Fibroblast of pulmonary artery (primary cell): ENCODE results near the gene NCR3LG1.

ENCODE experiments used
- DNase-seq: peaks from one replicate; pipeline ENCODE4 v3.0.0-alpha.2; 2010; ENCODE audit warnings: low read depth
- H3K4me3 ChIP-seq: replicated peaks from 2 replicates; pipeline ENCODE4 v1.5.1; 2011; ENCODE audit warnings: low read depth, mild to moderate bottlenecking, control low read depth, low read length, moderate library complexity
- TF ChIP-seq, protein P1 (sequence below): IDR thresholded peaks from 2 replicates; pipeline ENCODE4 v1.5.1; 2011; ENCODE audit warnings: mild to moderate bottlenecking, control low read depth, low read length, inconsistent platforms; ENCODE audit errors: missing control alignments

Gene NCR3LG1

DNA sequence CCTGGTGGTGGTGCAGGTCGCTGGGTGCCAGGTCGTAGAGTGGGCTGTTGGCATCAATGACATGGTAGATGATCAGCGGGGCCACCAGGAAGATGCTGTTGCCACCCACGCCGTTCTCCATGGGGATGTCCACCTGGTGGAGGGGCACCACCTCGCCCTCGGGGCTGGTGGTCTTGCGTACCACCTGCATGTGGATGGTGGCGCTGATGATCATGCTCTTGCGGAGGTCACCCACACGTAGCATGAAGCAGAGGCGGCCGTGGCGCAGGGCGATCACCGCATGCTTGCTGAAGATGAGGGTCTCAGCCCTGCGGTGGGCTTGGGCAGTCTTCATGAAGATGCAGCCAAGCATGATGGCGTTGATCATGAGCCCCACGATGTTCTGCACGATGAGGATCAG lies 35.7 kb downstream of the NCR3LG1 start:
- DNase-seq: no peak
- TF ChIP-seq, protein P1, sequence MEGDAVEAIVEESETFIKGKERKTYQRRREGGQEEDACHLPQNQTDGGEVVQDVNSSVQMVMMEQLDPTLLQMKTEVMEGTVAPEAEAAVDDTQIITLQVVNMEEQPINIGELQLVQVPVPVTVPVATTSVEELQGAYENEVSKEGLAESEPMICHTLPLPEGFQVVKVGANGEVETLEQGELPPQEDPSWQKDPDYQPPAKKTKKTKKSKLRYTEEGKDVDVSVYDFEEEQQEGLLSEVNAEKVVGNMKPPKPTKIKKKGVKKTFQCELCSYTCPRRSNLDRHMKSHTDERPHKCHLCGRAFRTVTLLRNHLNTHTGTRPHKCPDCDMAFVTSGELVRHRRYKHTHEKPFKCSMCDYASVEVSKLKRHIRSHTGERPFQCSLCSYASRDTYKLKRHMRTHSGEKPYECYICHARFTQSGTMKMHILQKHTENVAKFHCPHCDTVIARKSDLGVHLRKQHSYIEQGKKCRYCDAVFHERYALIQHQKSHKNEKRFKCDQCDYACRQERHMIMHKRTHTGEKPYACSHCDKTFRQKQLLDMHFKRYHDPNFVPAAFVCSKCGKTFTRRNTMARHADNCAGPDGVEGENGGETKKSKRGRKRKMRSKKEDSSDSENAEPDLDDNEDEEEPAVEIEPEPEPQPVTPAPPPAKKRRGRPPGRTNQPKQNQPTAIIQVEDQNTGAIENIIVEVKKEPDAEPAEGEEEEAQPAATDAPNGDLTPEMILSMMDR: no peak
- no peak overlapping the region for H3K4me3 ChIP-seq

DNA sequence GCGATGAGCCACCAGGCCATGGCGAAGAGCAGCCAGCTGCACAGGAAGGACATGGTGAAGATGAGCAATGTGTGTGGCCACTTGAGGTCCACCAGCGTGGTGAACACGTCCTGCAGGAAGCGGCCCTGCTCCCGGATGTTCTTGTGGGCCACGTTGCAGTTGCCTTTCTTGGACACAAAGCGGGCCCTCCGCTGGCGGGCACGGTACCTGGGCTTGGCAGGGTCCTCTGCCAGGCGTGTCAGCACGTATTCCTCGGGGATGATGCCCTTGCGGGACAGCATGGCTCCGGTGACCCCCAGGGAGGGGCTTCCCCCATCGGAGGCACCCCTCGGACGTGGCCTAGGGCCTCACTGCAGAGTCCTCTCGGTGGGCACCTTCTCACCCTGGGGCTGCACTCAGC lies 36.2 kb downstream of the NCR3LG1 start:
- no peak for DNase-seq
- no peak overlapping the region for H3K4me3 ChIP-seq
- TF ChIP-seq, protein P1: no peak

DNA sequence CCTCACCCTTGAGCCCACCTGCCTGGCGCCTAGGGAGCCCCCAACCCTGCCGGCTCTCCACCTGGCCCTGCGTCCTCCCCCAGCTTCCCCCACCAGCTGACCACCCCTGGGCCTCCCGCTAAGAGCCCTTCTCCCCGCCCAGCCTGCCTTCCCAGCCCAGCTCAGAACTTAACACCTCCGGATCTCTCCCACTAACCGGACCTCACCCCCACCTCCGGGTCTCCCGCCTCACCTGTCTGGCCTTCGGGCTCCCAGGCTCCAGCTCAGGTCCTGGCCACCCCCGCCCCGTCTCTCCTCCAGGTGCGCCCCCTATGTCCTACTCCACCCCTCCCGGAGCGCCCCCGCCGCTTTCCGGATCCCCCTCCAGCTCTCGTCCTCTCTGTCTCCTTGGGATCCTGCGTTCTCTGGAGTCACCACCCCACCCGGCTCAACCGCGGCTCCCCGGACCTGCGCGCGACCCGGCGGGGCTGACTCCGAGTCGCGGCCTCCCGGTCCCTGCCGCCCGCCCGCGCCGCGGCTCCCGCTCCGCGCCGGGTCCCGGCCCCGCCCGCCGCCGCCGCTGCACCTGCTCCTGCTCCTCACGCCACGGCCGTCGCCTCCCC lies 37.1 kb downstream of the NCR3LG1 start, which contains the start of gene KCNJ11:
KCNJ11 (minus strand) TSS at position 51 of the 602 bp plus-strand sequence. CDS start 568 bp downstream, outside the sequence.
- peak within 1 kb of the TSS; percentile 32 for H3K4me3 ChIP-seq
- no peak for DNase-seq
- TF ChIP-seq, protein P1: no peak

DNA sequence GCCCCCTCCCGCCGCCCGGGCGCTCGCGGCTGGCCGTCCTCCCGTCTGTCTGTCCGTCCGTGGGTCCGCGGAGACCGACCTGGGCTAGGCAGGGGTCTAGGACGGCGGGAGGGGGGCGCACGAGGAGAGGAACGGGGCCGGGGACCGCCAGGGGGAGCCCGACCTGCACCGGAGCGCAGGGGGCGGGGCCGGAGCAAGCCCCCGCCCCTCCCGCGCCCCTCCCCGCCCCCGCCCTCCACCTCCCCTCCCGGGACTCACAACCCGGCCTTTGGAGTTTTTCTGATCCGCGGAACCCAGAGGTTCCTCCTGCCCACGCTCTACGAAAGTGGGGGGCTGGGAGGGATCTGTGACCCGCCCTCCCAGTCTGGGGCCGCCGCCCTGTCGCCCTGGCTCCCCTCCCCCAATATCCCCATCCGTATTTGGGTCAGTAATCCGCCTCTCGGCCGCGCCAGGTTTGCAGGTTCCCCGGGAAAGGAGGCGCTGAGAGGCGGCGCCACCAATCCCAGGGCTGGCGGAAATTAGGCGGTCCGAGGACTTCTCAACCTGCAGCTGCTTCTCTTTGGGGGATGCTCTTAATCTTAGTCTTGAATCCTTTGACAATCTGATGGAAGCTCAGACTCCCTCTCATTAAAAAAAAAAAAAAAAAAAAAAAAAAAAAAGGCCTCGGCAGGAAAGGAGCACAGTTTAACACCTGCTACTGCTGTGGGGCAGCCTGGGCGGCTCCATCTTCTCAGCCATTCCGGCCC lies 37.8 kb downstream of the NCR3LG1 start:
- H3K4me3 ChIP-seq: peak overlapping the region; percentile 32
- TF ChIP-seq, protein P1: peak; percentile 29
- peak; percentile 13 for DNase-seq

DNA sequence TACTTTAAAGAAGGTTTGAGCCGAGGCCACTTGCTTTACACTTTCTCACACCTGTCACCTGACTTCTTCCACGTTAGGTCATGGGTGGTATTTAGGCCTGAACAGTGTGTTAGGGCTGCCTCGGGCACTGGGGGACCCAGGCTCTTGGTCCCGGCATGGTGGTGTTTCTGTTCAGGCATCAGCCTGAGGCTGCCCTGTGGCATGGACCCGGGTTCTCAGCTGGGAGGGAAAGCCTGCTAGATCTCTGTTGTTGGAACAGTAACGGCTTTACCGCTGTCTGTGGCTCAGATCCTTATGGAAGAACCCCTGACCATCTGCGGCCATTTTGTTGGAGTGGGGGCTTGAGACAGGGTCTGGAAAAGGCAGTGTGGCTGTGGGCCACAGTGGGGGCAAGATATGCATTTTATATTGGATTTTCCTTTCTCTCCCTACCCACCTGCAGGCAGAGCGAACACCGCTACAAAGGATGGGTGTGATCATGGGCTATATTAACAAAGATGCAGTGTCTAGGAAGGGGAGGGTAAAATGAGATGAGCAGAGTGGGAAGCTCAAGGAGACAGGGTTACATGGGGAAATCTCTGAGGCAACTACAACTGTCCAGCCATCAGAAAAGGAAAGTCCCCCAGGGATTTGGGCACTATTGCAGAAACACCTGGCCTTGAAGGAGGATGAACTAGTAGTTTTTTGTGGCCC lies 38.5 kb downstream of the NCR3LG1 start:
- TF ChIP-seq, protein P1: no peak
- no peak for DNase-seq
- no peak overlapping the region for H3K4me3 ChIP-seq

DNA sequence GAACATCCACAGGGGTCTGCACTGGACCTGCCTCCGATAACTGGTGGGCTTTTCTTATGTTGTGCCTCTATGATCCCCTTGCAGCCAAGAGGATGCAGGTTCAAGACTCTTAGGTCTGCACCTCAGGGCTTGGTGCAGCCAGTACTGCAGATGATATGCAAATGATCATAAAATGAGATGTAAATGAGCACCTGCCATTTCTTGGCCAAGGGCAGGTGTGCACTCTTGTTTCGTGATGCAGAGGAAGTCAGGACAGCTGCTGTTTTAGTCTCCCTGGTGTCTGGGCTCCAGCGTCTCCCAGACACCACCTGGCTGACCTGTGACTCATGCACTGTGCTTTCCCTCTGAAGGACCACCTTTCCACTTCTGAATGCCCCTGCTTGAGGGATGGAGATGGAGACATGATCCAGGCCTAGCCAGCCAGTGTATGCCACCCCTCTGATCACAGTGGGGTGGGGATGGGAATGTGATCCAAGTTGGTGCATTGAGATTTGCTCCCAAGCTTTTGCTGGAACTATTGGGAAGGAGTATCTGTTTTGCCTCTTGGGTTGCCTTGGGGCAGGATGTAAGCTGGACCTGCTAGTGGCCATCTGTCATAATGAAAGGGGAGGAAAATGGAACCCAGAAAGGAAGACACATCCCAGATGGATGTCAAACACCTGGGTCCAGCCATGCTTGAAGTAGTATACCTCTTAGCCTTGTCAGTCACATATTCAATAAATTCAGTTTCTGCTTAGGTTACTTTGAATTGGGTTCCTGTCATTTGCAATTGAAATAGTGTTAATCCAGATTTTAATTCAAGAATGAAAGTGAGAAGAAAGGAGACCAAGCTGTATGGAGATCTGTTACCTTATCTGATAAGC lies 40.1 kb downstream of the NCR3LG1 start:
- TF ChIP-seq, protein P1: no peak
- no peak for DNase-seq
- no peak overlapping the region for H3K4me3 ChIP-seq
